ENCODE data around the gene SGMS2.
"Not testable (repeated sequence)": the region's sequence is repeated elsewhere in the genome, so short reads cannot be mapped to it uniquely, and the experiment has no call there.

The SGMS2 gene

GRCh38 chr4:107908377-107908776 is 83.6 kb downstream of the SGMS2 start:
- no peak for DNase-seq (ENCODE audit: low read depth, low spot score)

DNA sequence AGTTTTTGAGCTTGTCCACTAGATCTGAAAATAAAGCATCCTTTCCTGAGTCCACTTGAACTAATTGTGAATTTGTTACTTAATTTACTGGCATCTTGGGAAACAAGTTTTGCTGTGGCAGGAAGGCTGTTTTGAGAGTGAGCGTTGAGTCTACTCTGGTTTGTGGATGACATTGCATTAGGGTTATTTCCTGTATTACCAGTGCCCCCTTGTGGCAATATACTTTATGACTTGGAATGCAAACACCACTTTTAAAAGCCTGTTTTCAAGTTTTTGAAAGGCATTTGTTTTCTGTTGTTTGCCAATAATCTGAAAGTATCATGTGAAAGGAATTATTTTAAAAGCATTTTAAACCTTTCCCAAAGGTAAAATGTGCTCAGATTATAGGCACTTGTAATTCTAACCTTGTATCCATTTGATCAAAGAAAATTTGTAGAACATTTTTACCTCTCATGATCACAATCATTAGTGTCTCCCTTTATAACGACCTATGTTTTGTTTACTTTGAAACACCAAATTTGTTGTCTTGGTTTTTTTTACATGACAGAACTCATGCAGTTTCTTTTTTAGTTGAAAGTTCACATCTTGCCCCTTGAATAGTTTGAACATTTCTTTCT is 88.7 kb downstream of the SGMS2 start:
- DNase-seq (ENCODE audit: low read depth, low spot score) = peak; percentile 60

GRCh38 chr4:107915220-107915619 is 90.5 kb downstream of the SGMS2 start:
- DNase-seq (ENCODE audit: low read depth, low spot score) = no peak

- no peak for DNase-seq (ENCODE audit: low read depth, low spot score)
These were observed 91.9 kb downstream of the SGMS2 start for GRCh38 chr4:107916623-107917022.

DNA sequence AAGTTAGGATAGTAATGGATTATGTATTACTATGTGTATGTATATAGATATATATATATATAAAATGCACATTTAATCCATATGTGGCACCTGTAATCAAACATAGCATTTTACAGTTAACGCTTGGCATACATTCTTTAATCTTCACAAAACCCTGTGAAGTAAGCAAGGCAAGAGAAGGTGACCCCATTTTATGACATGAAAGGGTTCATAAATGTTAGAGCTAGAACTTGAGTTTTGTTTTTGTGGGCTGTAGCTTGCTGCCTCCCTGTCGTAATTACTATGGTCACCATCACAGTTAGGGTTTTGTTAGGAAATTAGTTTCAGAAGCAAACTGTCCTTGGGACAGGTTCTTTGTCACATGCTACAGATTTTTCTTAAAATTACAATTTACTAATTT is 92.8 kb downstream of the SGMS2 start:
- no peak for DNase-seq (ENCODE audit: low read depth, low spot score)

DNA sequence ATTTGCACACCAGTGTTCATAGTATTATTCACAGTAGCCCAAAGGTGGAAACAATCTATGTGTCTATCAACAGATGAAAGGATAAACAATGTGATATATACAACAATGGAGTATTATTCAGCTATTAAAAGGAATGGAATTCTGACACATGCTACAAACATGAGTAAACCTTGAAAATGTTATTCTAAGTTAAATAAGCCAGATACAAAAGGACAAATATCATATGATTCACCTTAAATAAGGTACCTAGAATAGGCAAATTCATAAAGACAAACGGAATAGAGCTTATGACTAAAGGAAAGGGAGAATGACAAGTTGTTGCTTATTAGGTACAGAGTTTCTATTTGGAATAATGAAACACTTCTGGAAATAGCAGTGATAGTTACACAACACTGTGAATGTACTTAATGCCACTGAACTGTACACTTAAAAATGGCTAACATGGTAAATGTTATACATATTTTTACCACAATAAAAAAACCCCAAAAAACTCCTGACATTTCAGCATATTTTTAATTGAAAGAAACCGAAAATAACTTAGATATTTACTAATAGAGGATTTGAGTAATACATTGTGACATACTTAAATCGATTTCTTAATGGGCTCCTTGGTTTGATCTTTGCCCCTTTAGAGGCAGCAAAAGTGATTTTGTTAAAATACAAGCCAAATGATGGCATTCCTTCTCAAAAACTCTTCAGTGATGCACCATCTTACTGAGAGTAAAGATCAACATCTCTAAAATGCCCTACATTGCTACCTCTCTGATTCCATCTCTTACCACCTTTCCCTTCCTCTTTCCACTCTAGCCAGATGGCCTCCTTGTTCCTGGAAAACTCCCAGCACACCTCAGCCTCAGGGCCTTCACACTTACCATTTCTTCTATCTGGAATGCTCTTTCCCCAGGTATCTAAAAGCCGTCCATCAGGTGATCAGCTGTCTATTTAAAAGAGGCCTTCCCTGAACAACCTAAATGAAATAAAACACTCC is 98.0 kb downstream of the SGMS2 start:
- DNase-seq (ENCODE audit: low read depth, low spot score) = no peak

GRCh38 chr4:107925713-107926112 is 101.0 kb downstream of the SGMS2 start:
- not testable (repeated sequence) for DNase-seq (ENCODE audit: low read depth, low spot score)

GRCh38 chr4:107926875-107927274 is 102.1 kb downstream of the SGMS2 start:
- DNase-seq (ENCODE audit: low read depth, low spot score) = not testable (repeated sequence)

DNA sequence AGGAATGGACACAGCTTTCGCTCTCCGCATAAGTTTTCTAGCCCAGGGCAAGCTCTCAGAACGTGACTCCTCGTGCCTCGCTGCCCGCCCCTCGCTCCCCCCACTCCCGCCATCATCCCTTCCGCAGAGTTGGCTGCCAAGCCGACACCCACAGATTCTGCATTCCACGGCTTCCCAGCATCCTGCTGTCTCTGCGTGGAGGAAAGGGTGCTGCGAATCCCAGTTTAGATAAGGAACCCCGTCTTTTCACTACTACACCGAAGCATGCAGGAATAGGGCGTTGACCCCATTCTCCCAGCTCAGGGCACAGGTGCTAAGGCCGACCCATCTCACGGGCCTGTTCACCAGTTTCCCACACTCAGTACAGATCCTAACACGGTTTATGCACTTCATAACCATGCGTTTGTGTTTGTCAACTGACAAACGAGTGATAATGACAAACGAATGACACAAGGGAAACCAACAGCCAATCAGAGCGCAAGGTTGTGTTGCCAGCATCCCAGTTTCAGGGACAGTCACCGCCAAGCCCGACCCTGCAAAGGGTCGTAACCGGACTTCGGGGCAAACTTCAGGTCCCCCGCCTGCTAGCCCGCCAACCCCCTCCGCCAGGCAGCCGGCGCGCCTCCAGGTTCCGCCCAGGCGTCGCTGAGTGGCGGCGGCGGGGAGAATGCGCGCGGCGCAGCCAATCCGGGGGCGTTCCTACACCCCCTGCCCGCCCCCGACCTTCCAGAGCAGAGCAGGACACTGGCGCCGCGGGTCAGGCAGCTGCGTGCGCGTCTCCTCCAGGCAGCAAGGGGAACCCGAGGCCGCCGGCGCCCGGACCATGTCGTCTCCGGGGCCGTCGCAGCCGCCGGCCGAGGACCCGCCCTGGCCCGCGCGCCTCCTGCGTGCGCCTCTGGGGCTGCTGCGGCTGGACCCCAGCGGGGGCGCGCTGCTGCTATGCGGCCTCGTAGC is 106.4 kb downstream of the SGMS2 start, which contains the start of gene CYP2U1:
Gene CYP2U1 (plus strand): TSS at position 729 of the 954 bp plus-strand sequence. CDS start 95 bp downstream, at position 824.
- peak; percentile 18 for DNase-seq (ENCODE audit: low read depth, low spot score)

DNA sequence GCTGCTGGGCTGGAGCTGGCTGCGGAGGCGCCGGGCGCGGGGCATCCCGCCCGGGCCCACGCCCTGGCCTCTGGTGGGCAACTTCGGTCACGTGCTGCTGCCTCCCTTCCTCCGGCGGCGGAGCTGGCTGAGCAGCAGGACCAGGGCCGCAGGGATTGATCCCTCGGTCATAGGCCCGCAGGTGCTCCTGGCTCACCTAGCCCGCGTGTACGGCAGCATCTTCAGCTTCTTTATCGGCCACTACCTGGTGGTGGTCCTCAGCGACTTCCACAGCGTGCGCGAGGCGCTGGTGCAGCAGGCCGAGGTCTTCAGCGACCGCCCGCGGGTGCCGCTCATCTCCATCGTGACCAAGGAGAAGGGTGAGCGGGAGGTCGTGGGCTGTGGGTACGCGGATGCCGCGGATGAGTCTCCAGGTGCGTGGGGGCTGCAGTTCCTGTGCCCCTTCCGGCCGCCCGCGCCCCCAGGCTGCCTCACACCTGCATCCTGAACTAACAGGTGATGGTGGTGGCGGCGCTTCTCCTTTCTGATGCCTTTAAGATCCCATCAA is 107.1 kb downstream of the SGMS2 start:
- no peak for DNase-seq (ENCODE audit: low read depth, low spot score)

DNA sequence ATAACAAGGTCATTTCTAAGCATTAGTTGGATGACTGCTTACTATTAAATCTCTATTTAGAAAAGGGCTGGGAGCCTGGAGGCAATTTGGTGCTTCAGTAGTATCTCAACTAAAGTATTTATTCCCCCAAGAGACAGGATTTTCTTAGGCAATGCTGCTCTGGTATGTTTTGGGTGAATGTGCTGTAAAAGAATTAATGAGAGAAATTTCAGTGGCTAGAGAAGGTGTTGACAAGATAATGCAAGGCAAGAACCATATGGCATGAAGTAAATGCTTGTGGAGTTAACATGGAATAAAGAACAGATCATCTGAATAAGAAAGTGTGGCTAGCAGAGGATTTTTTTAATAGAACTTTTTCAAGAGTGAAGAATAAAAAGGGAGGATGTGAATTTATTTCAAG is 110.5 kb downstream of the SGMS2 start:
- DNase-seq (ENCODE audit: low read depth, low spot score) = no peak

DNA sequence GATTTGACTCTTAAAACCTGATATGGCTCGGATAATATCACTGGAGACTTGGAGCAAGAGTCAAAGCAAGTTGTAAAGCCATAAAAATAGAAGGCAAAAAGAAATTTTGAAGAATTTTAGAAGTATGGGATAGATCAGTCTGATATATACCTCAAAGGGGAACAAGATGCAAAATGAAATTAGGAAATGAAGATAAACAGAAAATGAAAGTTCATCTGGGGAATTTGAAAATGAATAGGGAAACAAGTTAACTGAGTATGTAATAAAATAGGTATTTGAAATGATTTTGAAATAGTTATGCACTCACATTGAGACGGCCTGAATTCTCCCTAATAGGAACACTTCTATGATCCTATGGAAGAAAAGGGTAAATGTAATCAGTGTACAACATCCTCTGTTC is 112.3 kb downstream of the SGMS2 start:
- DNase-seq (ENCODE audit: low read depth, low spot score) = no peak

DNA sequence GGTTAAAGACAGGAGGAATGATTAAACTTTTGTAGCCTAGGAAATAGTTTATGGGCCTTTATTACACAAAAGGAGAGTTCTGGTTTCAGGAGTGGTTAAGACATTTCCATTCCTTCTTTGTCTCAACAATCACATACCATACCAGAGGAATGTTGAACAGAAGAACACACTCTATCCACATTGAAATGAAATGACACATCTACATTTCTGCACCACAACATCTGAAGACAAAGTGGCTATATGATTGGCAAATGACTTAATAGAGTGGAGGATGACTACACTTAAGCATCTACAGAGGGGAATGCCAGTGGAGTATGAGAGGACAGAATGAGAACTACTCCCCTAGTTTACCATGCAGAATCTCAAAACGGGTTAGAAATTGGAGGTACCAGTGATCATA is 114.6 kb downstream of the SGMS2 start:
- DNase-seq (ENCODE audit: low read depth, low spot score) = no peak

DNA sequence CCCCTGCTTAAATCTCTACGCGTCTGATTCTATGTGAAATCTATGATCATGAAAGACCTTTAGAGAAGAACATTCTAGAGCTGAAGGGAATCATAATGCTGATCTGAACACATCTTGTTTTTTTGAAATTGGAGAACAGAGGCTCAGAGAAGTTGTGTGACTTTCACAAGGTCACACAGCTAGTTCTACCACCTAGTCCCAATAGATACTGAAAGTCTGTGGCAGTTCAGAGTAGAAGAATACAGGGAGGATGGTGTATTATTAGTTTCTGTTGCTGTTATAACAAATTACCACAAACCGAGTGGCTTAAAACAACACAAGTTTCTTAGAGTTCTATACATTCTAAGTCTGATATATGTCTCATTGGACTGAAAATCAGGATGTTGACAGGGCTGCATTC is 121.1 kb downstream of the SGMS2 start:
- DNase-seq (ENCODE audit: low read depth, low spot score) = no peak

DNA sequence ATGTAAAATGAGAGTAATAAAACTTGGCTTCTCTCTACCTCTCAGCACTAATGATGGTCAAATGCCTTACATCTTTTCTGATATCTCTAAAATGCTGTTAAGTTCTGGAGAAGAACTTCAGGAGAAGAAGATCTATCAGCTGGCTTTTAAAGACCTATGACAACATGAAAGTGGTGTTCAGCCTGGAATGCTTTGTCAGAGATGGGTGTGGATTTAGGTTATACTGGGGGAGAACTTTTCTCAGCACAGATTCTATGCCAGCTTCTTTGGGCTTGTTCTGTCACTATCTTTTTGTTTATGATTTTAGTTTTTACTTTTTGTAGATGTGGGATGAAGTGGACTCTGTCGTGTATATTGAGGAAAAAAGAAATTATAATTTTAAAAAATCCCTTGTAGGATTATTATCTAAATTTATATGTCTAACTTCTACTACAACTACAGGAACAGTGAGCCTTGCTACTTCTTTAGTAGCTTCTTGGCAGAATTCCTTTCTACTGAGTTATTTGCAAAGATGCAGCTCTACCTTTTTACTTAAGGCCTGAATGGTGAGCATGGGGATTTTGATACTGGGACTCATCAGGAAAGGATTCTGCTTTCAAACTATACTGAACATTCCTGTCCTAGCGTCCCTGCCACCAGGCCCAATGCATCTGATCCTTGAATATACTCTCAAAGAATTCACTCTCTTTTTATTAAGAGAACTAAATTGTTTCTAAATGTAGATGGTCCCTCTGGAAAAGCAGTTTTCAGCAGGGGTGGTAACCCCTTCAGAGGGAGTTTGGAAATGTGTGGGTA is 126.2 kb downstream of the SGMS2 start:
- DNase-seq (ENCODE audit: low read depth, low spot score) = no peak

DNA sequence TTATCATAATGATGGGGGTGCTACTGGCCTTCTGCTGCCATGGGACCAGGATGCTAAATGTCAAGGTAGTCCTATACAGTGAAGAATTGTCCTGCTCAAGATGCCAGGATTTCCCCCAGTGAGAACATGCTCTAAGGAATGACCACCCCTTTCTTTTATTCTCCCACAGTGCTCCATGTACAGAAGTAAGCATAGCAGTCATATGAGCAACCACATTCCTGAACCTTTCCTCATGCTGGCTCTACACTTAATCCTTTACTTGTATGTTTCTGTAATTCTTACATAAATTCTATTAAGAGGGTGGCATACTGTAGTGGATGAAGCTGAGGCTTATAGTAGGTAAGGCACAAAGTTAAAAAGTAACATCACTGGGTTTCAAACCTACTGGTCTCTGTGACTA is 126.8 kb downstream of the SGMS2 start:
- no peak for DNase-seq (ENCODE audit: low read depth, low spot score)

GRCh38 chr4:107956011-107956410 is 131.3 kb downstream of the SGMS2 start:
- DNase-seq (ENCODE audit: low read depth, low spot score) = no peak

Measured in smooth muscle cell of the brain vasculature (primary cell).